HG03520 (cell line): ENCODE measurements around the gene MRPL53.
"Not testable (repeated sequence)": the region's sequence is repeated elsewhere in the genome, so short reads cannot be mapped to it uniquely, and the experiment has no call there.

Experiments
- ATAC-seq: cut with Tn5 transposase; IDR thresholded peaks from one replicate; pipeline ENCODE4 v1.9.1; 2021; ENCODE audit warnings: mild to moderate bottlenecking, moderate library complexity; ENCODE audit not compliant: unreplicated experiment

The MRPL53 gene

DNA sequence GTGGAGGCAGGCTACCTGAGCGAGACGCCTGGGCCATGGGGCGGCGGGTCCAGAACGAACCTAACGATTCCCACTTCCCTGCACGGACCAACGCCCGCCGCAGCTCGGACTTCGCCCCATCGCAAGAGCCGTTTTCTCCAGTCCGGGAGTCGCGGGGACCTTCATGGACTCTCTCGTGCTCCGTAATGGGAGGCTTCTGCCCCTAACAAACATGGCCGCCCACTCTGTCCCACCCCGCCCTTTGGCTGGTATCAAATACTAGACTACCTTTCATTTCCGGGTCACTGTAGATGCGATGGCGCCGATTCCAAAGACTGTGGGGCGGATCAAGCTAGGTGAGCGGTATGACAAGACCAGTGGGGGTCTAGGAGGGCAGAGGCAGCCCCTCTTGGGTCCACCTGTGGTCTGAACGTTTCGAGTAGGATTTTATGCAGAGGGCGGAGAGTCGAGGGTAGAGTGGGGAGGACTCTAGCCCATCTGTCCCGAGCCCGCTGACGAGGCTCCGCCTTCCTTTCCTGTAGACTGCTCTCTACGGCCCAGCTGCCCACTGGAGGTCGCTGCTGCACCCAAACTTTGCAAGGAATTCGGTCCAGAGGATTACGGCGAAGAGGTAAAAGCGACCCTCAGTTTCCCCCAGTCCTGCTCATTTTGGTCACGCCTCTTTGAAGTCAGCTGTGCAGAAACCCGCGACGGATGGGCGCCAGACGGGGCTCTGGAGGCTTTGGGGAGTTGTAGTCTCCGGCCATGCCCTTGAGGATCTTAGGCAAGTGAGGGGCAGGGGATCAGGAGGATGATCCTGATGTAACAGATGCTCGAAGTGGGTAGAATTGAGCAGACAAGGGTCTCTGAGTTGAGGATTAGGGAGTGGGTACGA lies 10.6 kb upstream of the MRPL53 start, which contains the start of the genes CCDC142 and TTC31:
Gene CCDC142, minus strand, starts transcription at position 198 of the 874 bp plus-strand sequence. Its CDS starts 161 bp downstream, at position 37.
Gene TTC31, plus strand, starts transcription at position 281 of the 874 bp plus-strand sequence. Its CDS starts 15 bp downstream, at position 296.
- peak; percentile 86 for ATAC-seq

DNA sequence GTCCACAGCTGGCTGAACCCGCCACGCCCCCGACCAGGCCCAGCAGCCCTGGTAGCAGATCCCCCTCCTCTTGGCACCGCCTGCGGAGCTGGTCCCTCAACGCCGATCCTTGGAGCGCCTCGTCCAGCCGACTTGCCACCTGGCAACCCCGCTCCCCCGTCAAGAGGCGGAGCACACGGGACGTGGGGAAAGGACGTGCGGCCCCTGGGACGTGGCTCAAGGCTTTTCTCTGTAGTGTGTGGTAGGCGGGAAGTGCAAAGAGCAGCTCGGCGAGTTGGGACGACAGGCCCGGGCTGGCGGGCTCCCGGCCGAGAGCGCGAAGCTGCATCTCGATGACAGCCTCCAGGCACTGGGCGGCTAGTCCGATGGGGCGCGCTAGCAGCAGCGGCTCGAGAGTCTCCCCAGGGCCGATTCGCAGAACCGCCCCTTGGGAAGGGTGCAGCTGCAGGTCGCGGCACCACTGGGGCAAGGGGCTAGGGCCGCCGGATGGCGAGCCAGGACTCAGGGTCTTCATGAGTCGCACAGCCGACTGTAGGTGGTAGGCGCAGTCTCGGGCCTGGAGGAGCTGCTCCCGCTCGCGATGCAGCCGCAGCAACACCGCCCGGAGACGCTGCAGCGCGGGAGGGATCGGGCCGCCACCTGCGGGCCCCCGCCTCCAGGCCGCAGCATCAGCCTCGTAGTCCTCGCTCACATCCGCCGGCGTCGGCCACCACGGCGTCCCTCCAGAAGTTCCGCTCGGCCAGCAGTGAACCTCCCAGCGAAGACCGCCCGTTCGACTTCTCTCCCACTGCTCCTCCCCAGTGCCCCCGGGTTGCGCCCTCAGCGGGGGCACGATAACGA lies 9.7 kb upstream of the MRPL53 start:
- ATAC-seq, result peak; percentile 29

DNA sequence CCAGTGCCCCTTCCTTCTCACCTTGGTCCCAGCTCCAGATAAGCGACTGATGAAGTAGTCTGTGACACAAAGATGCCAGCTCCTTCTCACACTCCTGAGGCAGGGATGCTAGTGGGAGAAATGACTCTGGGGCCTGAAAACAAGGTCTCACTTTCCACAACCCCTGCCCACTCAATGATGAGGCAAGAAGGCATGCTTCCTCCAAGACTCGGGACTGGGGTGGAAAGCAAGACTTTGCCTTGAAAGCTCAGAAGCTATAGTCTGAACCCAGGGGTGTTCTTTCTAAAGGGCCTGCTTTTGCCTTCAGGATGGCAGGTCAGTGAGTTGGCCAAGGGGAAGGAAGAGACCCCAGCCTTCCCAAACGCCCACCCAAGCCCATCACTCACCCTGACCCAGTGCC lies 9.0 kb upstream of the MRPL53 start:
- no peak for ATAC-seq

DNA sequence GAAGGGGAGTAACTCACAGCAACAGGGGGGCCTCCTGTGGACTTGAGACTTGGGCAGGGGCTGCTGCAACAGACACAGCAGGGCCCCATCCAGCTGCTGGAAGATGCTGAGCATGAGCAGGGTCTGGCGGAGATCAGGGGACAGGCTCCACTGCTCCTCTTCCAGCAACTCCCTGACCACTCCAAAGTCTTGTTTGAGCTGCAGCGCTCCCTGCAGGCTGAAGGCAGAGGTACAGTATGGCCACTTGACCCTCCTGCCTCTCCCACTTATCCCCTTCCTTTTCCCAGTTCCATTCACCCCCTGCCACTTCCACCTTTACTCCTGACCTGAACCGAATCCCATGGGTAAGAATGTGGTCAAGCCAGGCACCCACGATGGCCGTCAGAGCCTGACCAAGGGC lies 2.4 kb upstream of the MRPL53 start:
- ATAC-seq, result no peak

DNA sequence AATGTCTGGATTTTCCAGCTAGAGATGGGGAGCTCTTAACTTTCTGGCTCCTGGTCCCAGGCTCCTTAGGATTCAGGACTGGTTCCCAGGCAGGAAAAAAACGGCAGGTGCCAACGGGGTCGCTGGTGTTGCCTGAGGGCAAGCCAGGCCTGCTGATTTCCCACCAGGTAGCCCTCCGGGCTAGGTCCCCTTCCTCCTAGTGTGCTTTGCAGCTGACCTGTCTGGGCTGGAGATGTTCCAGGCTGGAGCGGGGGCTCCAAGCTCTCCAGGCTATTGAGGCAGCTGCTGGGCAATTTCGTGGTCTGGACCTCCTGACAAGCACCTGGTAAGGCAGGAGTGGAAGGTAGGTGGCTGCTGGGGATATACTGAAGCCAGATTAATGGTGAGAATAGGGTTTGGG lies 2.0 kb upstream of the MRPL53 start:
- ATAC-seq, result no peak

DNA sequence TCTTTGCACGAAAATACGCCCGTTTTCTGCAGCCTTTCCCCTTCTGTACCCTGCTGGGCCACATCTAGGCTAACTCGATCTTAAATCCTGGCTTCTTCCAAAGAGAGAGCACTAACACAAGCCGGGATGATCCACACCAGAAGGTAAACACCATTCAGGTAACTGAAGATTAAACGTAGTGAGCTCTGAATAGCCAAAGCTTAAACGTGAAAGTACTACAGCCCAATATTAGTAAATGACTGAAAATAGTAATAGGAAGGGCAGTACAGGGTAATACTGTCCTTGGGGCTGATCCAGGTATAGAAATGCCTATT lies 422 bp upstream of the MRPL53 start:
- ATAC-seq, result peak; percentile 4

DNA sequence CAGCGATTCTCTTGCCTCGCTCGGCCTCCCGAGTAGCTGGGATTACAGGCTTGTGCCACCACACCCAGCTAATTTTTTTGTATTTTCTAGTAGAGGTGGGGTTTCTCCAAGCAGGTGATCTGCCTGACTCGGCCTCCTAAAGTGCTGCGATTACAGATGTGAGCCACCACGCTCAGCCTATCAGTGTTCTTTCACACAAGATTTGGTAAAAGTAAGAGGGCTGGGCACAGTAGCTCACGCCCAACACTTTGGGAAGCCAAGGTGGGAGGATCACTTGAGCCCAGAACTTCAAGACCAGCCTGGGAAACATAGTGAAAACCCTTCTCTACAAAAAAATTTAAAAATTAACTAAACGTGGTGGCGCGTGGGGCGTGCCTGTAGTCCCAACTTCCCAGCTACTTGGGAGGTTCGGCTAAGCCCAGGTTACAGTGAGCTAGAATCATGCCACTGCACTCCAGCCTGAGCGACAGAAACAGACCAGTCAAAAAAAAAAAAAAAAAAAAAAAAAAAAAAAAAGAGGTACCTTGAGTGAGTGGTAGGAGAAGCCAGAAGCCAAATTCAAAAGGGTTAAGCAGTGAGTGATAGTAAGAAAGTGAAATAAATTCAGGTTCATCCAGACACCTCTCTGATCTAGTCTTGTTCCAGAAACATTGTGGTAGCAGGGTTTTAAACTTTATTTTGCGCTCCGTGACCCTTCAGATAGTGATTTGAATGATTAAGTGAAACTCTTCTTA lies 981 bp downstream of the MRPL53 start:
- ATAC-seq, result no peak

DNA sequence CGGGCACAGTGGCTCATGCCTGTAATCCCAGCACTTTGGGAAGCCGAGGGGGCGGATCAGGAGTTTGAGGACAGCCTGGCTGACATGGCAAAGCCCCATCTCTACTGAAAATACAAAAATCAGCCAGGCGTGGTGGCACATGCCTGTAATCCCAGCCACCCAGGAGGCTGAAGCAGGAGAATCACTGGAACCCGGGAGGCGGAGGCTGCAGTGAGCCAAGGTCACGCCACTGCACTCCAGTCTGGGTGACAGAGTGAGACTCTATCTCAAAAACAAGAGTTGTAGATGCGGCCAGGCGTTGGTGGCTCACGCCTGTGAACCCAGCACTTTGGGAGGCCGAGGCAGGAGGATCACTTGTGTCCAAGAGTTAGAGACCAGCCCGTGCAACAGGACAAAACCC lies 1.7 kb downstream of the MRPL53 start:
- ATAC-seq, result not testable (repeated sequence)

DNA sequence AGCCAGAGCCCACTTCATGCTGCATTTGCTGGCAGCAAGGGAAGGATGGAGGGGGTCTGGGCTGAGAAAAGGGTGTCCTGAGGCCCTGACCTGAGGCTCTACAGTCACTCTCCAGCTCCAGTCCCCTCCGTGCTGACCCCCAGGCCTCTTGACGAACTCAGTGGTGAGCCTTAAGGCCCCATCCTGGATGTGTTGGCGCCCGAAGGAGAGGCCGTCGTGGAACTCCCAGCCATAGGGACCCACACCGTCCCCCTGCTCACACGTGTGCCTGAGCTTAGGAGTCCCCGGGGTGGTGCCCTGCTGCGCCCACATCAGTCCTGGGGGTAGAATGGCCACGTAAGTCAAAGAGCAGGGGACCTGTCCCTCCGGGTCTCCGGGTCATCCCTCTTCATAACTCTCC lies 8.1 kb downstream of the MRPL53 start:
- ATAC-seq, result no peak

DNA sequence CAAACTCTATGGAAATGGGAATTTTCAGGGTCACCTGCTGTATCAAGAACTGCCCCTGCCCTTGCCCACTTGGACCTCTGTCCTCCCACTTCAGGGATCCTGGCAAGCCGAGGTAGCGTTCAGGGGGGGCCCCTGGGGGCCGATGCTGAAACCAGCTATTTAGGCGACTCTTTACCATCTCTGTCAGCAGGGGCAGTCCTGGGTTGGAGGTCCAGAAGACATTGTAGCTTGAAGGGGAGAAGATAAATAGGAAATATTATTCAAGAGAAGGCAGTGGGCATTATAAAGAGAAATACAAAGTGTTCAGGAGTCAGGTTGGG lies 9.7 kb downstream of the MRPL53 start:
- no peak for ATAC-seq

DNA sequence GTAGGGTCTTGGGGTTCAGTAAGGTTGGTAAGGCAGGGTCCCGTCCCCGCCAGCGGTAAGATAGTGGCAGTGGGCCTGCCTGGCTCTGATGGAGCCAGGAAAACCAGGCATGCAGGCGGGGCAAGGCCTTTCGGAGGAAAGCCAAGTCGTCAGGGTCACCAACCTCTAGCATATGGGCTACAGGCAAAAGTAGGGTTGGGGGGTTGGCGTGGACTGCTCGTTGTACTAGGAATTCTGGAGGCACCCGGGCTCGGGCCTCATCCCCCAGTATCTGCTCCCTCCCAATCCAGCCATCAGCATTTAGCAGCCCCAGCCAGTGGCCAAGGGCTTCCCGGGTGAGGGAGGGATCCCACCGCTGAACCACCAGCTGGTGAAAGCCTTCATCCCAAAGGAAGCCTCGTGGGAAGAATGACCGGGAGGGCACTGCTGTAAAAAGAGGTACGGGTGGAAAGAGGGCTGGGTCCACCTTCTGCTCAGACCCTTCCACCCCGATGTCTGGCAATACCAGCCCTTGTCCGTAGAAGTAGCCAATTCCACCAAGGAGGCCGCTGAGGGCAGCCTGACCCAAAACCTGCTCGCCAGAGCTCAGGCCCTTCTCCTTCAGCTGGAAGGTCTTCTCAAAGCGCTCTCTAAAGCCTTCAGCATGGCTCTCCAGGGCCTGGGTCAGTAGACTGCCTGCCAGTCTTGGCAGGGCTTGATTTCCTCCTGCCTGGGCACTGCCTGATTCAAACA lies 10.3 kb downstream of the MRPL53 start:
- ATAC-seq, result no peak

DNA sequence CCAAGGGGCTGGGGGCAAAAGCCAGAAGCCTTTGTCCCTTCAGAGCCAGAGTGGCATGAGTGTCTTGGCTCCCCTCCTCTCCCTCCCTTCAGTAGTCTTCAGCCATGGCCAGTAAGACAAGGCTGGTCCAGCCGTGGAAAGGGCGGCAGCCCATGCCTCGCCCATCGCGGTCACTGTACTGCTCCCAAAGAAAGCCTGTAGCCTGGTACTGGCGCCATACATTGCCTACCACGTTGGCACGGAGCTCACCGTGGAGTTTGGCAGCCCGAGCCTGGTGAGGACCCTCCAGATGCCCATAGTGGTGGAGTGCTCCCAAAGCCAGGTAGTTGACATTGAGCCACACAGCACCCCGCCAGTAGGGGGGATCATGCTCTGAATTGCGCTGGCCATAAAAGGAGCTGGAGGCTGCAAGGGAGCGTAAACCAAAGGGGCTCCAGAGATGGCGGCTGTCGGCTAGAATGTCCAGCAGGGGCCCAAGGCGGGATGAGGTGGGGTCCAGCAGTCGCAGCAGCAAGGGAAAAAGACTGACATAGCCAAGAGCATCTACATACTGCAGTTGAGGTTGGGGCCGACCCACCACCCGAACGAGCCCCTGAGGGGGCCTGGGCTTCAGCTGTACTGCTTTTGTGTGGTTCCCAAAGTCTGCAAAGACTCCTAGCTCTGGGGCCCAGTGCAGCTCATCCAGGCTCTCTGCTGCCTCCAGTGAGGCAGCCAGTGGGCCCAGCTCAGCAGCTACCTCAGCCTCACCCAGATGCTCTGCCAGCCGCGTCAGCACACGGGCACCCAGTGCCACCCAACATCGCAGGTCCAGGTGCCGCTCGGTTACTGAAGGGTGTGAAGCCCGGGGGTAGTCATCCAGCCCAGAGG lies 11.1 kb downstream of the MRPL53 start:
- ATAC-seq, result no peak

DNA sequence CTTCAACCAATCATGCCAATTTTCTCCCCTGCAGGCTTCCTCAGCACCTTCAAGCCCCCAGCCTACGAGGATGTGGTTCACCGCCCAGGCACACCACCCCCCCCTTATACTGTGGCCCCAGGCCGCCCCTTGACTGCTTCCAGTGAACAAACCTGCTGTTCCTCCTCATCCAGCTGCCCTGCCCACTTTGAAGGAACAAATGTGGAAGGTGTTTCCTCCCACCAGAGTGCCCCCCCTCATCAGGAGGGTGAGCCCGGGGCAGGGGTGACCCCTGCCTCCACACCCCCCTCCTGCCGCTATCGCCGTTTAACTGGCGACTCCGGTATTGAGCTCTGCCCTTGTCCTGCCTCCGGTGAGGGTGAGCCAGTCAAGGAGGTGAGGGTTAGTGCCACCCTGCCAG lies 12.3 kb downstream of the MRPL53 start:
- not testable (repeated sequence) for ATAC-seq

DNA sequence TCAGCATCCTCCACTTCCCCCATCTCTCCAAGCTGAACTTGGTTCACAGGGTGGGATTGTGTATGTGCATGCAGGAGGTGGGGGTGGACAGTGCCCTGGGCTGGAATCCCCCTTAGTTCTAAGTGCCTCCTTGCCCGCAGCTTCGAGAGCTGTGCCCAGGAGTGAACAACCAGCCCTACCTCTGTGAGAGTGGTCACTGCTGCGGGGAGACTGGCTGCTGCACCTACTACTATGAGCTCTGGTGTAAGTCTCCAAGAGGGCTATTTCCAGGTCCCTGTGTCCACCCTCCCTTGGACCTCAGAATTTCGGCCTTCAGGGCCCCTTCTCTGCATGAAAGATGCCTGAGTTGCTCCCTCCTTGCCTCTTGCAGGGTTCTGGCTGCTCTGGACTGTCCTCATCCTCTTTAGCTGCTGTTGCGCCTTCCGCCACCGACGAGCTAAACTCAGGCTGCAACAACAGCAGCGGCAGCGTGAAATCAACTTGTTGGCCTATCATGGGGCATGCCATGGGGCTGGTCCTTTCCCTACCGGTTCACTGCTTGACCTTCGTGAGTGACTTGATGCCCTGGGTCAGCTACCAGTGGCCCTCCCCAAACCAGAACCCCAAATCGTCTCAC lies 12.9 kb downstream of the MRPL53 start:
- not testable (repeated sequence) for ATAC-seq

DNA sequence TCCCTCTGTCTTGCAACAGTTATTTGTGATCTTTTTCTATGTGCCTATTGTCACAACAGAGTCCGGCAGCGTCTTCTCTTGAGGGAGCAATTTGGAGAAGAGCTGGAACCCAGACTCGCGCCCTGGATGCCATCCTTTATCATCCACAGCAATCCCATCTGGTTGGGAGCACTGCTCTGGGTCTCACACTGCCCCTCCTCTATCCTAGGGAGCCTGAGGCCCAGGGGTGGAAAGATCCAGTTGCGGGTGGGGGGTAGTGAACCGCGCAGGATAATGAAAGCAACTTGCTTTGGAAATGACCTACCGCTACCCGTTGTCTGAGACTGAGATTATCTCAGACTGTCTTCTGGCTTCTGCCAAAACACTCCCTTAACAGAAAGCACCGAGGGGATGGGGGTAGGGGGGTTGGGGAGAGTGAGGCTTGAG lies 13.5 kb downstream of the MRPL53 start:
- ATAC-seq, result no peak

DNA sequence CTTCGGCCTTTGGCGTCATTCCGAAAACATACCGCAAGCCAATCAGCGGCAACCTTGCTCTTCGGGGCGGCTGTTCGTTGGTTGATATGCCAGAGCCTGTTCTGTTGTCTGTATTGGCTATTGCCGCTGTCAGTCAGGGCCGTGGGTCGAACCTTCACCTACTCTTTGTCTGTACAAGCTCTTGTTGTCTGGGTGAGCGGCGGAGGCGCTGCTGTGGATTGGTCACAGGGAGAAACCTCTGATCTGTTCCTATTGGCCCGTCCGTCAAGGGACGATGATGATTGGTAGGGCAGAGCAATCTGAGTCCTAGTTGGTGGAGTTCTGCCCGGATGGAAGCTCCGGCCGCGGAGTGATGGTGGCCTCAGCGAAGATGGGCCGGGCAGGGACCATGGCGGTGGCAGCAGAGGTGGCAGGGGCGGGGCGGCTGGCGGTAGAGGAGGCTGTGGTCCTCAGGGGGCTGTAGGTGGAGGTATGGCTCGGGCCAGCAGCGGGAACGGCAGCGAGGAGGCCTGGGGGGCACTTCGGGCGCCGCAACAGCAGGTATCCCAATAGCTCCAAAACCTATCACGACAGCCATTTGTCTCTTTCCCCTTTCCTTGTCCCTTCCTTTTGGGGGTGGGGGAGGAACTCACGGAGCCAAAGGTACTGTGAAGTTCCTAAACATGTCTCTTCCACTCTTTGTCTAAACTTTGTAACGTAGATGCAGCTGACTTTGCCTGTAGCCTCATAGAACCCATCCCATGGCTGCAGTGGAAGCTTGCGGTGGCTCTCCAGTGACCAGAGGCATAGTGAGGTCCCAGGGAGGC lies 14.1 kb downstream of the MRPL53 start, which contains the start of gene WBP1:
Gene WBP1, plus strand, starts transcription at position 307 of the 806 bp plus-strand sequence. Its CDS starts 165 bp downstream, at position 472.
- peak; percentile 80 for ATAC-seq

DNA sequence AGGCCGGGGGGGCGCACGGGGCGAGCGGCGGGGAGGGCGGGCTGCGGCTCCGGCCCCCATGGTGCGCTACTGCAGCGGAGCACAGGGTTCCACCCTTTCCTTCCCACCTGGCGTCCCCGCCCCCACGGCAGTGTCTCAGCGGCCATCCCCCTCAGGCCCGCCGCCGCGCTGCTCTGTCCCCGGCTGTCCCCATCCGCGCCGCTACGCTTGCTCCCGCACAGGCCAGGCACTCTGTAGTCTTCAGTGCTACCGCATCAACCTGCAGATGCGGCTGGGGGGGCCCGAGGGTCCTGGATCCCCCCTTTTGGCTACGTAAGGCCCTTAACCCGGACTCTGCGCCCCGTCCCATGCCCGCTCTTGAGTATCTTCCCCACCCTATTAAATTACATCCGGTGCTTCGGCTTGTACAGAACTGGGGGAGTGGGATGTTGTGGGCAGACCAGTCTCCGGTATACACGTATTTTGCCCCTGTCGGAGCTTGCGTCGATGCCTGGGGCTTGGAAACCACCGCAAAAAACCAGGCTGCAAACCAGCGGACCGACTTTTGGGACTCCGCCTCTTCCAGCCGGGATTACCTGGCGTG lies 14.8 kb downstream of the MRPL53 start:
- ATAC-seq, result peak; percentile 29

DNA sequence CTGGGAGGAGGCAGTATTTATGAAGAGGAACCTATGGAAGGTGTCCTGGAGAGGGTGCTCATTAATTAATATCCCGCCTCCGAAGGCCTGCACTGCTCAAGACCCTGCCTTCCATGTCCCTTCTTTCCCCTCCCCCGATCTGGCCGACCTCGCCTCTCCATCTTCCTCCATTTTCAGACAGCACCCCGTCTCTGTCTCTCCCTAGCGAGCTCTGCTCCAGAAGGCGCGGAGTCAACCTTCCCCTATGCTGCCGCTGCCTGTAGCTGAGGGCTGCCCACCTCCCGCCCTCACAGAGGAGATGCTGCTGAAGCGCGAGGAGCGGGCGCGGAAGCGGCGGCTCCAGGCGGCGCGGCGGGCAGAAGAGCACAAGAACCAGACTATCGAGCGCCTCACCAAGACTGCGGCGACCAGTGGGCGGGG lies 15.3 kb downstream of the MRPL53 start:
- ATAC-seq, result no peak
